ENCODE results near the gene TFAP2A. TPM values are rescaled to one million over a fixed set of nuclear protein-coding genes. Genes with fewer than 3 reads are reported as not detected.

The TFAP2A gene
- total RNA-seq, 1 donor from 2014 or later, result 0.32 TPM

- no peaks in the 10 kb centered on the region for H3K4me1 Mint-ChIP-seq (ENCODE audit: low read depth, unreplicated experiment)
- no peaks in the 10 kb centered on the region for H3K36me3 Mint-ChIP-seq (ENCODE audit: unreplicated experiment)
- TF ChIP-seq CTCF (IDR thresholded peaks at IDR 0.05; ENCODE audit: partially characterized antibody, unreplicated experiment), result no peak
- H3K27ac Mint-ChIP-seq (ENCODE audit: unreplicated experiment), result no peak overlapping the region
- H3K27me3 Mint-ChIP-seq (ENCODE audit: unreplicated experiment), result no peaks in the 10 kb centered on the region
- H3K9me3 Mint-ChIP-seq (ENCODE audit: unreplicated experiment), result no peaks in the 10 kb centered on the region
- DNase-seq, result no peak
- H3K4me3 Mint-ChIP-seq (ENCODE audit: unreplicated experiment), result no peak overlapping the region
Measured at GRCh38 chr6:10437891-10438290, 23.0 kb upstream of the TFAP2A start.

- Mint-ChIP-seq H3K4me1 (ENCODE audit: low read depth, unreplicated experiment) (no peaks in the 10 kb centered on the region), H3K27me3 (ENCODE audit: unreplicated experiment) (no peaks in the 10 kb centered on the region), H3K4me3 (ENCODE audit: unreplicated experiment) (no peak overlapping the region), H3K27ac (ENCODE audit: unreplicated experiment) (no peak overlapping the region), H3K9me3 (ENCODE audit: unreplicated experiment) (no peaks in the 10 kb centered on the region), H3K36me3 (ENCODE audit: unreplicated experiment) (no peaks in the 10 kb centered on the region)
- no peak for DNase-seq
- TF ChIP-seq CTCF (IDR thresholded peaks at IDR 0.05; ENCODE audit: partially characterized antibody, unreplicated experiment), result no peak
Measured at GRCh38 chr6:10434235-10434634, 19.4 kb upstream of the TFAP2A start.

- Mint-ChIP-seq H3K4me1 (ENCODE audit: low read depth, unreplicated experiment) (no peaks in the 10 kb centered on the region), H3K36me3 (ENCODE audit: unreplicated experiment) (no peaks in the 10 kb centered on the region), H3K9me3 (ENCODE audit: unreplicated experiment) (no peaks in the 10 kb centered on the region), H3K4me3 (ENCODE audit: unreplicated experiment) (no peak overlapping the region), H3K27me3 (ENCODE audit: unreplicated experiment) (no peaks in the 10 kb centered on the region), H3K27ac (ENCODE audit: unreplicated experiment) (no peak overlapping the region)
- no peak for TF ChIP-seq CTCF (IDR thresholded peaks at IDR 0.05; ENCODE audit: partially characterized antibody, unreplicated experiment)
- no peak for DNase-seq
Measured at GRCh38 chr6:10433322-10433721, 18.4 kb upstream of the TFAP2A start.

GRCh38 chr6:10431423-10432164 lies 16.7 kb upstream of the TFAP2A start:
- no peaks in the 10 kb centered on the region for H3K36me3 Mint-ChIP-seq (ENCODE audit: unreplicated experiment)
- DNase-seq, result no peak
- no peaks in the 10 kb centered on the region for H3K27me3 Mint-ChIP-seq (ENCODE audit: unreplicated experiment)
- no peak overlapping the region for H3K27ac Mint-ChIP-seq (ENCODE audit: unreplicated experiment)
- H3K9me3 Mint-ChIP-seq (ENCODE audit: unreplicated experiment), result no peaks in the 10 kb centered on the region
- H3K4me1 Mint-ChIP-seq (ENCODE audit: low read depth, unreplicated experiment), result no peaks in the 10 kb centered on the region
- no peak overlapping the region for H3K4me3 Mint-ChIP-seq (ENCODE audit: unreplicated experiment)
- TF ChIP-seq CTCF (IDR thresholded peaks at IDR 0.05; ENCODE audit: partially characterized antibody, unreplicated experiment), result no peak

GRCh38 chr6:10429638-10430427 lies 15.0 kb upstream of the TFAP2A start:
- H3K27ac Mint-ChIP-seq (ENCODE audit: unreplicated experiment), result no peak overlapping the region
- H3K9me3 Mint-ChIP-seq (ENCODE audit: unreplicated experiment), result no peaks in the 10 kb centered on the region
- no peak overlapping the region for H3K4me3 Mint-ChIP-seq (ENCODE audit: unreplicated experiment)
- no peak for DNase-seq
- H3K27me3 Mint-ChIP-seq (ENCODE audit: unreplicated experiment), result peaks cover 8% of the 10 kb centered on the region
- peak; percentile 33 for TF ChIP-seq CTCF (IDR thresholded peaks at IDR 0.05; ENCODE audit: partially characterized antibody, unreplicated experiment)
- H3K4me1 Mint-ChIP-seq (ENCODE audit: low read depth, unreplicated experiment), result no peaks in the 10 kb centered on the region
- no peaks in the 10 kb centered on the region for H3K36me3 Mint-ChIP-seq (ENCODE audit: unreplicated experiment)

All from glutamatergic neuron (in vitro differentiated cells).